Fibroblast of peridontal ligament (primary cell): ENCODE results near the gene ABHD17C.
A peak's percentile ranks its signal among the peaks of the same experiment; 100 is the strongest.

Experiments
- DNase-seq: peaks from one replicate; pipeline ENCODE4 v3.0.0-alpha.2; 2010; ENCODE audit errors: extremely low read depth

Gene ABHD17C

GRCh38 chr15:80689716-80690115, 5.4 kb upstream of the ABHD17C start:
- no peak for DNase-seq

DNA sequence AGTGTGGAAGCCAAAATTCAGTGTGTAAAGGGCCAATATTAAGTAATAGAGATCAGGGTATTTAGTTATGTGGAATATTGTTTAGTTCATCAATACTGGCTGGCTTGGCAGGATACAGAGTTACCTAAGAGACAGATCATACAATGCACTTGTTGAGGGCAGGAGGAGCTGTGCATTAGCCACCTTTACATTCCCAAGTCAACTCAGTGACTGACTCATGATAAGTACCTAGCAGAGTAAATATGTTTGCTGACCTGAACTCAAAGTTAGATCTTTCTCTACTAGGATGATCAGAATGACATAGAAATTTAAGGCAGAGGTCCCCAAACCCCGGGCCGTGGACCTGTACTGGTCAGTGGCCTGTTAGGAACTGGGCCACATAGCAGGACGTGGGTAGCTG, 3.5 kb upstream of the ABHD17C start:
- no peak for DNase-seq

GRCh38 chr15:80693682-80694610, 1.2 kb upstream of the ABHD17C start:
- peak; percentile 41 for DNase-seq

- peak; percentile 52 for DNase-seq
These were observed 455 bp upstream of the ABHD17C start for GRCh38 chr15:80694611-80695098.

DNA sequence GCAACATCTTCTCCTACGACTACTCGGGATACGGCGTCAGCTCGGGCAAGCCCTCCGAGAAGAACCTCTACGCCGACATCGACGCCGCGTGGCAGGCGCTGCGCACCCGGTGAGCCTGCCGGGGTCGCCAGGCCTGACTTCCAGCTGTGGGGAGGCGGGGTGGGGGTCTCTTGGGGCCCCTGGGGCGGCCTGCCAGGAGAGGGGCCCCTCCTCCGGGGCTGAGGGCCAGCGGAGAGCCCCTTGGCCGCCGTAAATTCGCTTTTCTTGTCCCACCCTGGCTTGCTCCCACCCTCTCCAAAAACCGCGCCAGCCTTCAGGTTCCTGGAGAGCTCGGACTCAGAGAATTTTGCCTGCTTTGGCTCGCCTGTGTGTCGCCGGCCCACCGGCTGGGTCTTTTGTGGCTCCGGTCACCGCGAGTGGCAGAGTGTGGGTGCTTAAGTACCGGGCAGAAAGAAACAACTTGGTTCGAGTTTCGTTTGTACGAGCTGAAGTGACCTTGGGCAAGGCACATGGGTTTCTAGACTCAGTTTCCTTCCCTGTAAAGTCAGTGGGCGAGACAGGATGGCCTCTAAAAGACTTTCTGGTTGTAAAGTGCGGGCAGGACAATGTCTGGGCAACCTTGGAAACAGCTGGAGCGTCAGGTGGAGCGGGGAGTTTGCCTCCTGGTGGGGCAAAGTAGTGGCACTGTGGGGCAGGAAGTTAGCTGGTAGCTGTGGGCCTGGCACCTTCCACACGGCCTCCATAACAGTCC, 976 bp downstream of the ABHD17C start:
- DNase-seq: no peak

DNA sequence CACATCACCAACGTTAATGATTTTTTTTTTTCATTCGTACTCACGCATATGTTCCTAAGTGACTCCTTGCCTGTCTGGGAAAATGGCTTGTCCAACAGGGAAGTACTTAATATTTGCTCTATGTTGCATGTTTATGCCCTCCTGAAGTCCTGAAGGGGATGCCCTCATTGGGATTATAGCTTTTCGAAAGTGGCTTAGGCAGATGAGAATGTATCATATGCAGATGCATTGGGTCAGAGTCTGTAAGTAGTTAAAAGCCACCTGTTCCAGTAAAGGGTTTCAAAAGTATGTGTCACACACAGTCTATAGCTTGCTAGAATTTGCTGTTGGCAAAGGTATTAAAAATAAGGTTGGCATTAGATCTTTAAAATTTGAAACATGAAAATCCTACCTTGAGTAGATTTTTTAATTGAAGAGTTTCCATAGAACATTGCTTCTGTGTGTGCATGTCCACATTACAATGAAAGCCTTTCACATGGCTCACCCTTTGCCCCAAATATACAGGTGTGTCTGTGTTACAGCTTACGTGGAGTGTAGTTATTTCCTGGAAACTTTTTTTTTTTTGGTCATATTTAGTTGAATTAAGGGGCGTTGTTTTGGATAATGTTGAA, 2.1 kb downstream of the ABHD17C start:
- no peak for DNase-seq

- no peak for DNase-seq
These were observed 3.6 kb downstream of the ABHD17C start for GRCh38 chr15:80698676-80699075.

GRCh38 chr15:80699981-80700380, 4.9 kb downstream of the ABHD17C start:
- no peak for DNase-seq

DNA sequence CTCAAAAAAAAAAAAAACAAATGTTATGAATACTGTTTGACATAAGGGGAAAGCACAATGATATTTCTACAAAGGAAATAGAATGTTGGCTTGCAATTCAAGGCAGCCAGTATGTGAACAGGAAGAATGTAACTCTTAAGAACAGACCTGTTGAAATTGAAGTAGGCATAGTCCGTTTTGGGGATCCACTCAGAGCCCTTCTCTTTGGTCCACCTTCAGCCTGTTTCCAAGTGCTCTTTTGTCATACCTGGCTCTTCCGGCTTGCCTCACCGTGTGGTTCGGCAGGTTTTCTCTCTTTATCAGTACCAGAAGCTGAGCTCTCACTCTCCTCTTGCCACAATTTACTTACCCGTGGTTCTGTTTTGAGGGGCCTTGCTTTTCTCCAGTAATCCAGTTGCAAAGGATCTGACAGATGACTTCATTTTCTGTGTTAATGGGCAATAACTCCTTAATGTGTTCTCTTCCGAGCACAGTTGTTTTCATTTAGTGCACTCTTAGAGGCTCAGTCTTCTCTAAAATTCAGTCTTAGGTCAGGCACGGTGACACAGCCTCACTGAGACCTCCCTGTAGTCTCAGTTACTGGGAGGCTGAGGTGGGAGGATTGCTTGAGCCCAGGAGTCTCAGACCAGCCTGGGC, 6.7 kb downstream of the ABHD17C start:
- DNase-seq: no peak

DNA sequence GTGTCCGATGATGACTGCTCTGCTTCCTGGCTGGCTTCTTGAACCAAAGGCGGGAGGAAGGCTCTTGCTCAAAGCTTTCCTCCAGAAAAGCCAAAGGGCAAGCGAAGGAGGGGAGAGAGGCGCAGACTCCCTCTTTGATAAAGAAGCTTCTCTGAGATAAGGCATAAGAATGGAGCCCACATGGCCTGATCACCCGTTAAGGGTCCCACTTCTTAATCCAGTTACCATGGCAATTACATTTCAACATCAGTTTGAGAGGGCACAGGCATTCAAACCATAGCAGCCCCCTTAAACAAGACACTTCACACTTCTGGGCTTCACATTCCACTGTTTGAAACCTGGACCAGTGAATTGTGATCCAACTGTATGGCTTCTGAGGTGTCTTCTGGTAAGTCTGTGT, 8.0 kb downstream of the ABHD17C start:
- DNase-seq: no peak

DNA sequence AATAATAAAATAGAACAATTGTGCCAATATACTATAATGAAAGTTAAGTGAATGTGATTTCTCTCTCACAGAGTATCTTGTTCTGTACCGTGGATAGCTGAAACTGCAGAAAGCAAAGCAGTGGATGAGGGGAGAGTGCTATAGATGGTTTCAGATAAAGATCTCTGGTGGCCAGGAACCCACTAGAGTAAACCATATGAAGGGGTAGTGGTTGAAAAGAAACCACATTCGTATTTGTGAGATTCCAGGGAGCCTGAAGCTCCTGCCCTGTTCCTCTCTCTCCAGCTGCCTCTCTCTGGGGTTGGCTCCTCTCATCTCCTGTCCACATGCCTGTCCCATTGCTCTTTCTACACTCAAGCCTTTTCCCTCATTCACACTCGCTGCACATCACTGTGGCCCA, 8.9 kb downstream of the ABHD17C start:
- no peak for DNase-seq

DNA sequence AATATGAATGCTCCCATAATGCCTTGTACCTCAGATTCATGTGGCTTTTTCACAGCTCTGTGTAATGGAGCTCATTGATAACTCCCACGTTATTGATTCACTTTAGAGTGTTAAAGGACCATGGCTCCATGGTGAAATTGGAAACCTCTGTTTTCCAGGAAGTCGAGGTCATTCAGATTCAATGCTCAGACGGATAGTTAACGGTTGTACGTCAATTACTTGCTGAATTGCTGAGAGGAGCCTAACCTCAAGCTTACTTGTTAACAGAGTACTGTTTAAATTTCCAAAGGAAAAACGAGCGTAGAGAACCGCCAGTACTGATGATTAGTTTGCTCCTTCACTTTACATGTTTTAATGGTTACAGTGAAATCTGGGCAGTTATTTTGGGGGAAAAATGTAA, 11.1 kb downstream of the ABHD17C start:
- no peak for DNase-seq

GRCh38 chr15:80709542-80709941, 14.4 kb downstream of the ABHD17C start:
- no peak for DNase-seq

DNA sequence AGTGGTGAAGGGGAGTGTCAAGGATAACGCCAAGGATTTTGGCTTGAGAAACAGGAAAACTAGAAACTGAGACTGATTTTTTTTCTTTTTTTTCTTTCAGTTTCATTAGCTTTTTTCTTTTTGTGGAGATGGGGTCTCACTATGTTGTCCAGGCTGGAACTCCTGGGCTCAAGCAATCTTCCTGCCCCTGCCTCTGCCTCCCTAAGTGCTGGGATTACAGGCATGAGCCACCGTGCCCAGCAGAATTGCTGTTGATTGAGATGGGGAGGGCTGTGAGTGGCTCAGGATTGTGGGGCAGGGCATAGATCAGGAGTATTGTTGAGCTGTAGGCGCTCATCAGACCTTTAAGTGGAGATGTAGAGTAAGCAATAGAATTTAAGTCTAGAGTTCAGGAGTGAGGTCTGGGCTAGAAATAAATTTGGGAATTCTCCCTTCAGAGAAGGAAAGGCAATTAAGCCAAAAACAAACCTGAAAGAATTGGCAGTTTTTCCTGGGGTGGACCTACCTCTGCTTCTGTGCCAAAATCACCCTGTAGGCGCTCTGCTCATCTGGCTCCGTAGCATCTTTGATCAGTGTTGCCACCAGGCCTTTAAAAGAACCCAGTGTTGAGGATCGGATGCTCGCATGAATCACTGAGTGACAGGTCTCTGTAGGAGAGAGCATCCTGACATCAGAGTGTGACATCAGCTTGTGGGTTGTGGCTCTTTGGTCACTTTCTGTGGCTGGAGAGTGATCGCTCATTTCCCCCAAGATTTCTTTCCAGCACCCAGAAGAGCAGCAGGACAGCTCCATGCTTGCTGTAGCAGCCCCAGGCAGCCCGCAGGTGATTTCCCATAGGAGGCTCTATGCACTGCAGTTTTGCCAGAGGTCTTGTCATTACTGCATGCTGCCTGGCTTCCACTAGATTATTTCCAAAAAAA, 15.8 kb downstream of the ABHD17C start:
- DNase-seq: no peak

DNA sequence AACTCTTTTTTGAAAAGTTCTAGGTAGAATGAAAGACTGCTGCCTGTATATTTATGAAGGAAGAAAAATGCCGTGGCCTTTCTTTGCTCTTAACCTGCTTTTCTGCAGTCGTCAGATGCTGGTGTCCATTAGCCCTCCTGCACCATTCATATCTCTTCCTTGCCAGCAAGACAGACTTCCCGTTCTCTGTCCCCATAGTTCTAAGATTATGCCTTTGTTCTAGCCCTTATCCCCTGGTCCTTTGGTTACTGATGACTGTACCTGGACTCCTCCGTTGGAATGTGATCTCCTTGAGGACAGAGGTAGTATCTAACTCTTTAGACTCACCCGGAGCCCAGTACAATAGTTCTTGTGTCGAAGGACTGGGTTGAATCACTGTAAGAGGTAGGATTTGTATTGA, 16.8 kb downstream of the ABHD17C start:
- no peak for DNase-seq

GRCh38 chr15:80712956-80713355, 17.8 kb downstream of the ABHD17C start:
- DNase-seq: no peak

- DNase-seq: no peak
These were observed 26.4 kb downstream of the ABHD17C start for GRCh38 chr15:80721476-80721875.

DNA sequence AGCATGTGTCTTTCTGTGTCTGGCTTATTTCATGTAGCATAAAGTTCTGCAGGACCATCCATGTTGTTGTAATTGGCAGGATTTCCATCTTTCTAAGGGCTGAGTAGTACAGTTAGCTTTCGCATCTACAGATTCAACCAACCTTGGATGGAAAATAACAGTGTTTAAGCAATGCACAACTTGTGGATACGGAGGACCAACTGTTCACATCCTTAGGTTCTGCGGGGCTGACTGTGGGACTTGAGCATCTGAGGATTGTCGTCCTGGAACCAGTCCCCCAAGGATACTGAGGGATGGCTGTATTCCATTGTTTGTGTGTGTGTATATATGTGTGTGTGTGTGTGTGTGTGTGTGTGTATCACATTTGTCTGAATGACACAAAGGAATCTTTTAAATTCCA, 27.7 kb downstream of the ABHD17C start:
- no peak for DNase-seq

- DNase-seq: no peak
These were observed 32.1 kb downstream of the ABHD17C start for GRCh38 chr15:80727196-80727595.

DNA sequence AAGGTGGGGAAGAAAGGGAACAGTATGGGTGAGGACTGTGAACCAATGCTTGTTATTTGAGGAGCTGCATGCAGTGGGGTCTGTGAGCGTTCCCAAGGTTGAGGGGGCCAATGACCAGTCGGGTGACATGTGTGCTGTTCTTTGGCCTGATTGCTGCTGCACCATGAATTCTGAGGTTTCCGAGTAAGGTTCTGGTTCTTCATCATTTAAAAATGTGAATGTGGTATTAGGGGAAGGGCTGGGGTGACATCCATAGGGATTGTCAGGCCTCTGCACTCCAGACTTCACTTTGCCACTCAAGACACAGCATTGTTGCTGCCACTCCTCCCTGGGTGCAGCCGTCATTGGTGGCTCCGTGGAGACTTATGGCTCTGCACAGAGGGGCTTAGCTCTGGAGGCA, 32.5 kb downstream of the ABHD17C start:
- no peak for DNase-seq

- DNase-seq: no peak
These were observed 35.3 kb downstream of the ABHD17C start for GRCh38 chr15:80730387-80730786.
